WTC11 (cell line): ENCODE results near the gene U2AF2. TPM values are rescaled to one million over a fixed set of nuclear protein-coding genes. Genes with fewer than 3 reads are reported as not detected.

ENCODE experiments used
- ATAC-seq: fragments of 200-7000 bp; cut with Tn5 transposase; 2 replicates; pipeline ENCODE4 v1.10.0; 2021; ENCODE audit warnings: mild to moderate bottlenecking, moderate library complexity
- CTCF ChIA-PET: fragments of 300-600 bp; sonication (Branson Sonifier 250); formaldehyde crosslinking; loops from one replicate; lab custom pipeline; 2021; ENCODE audit warnings: antibody characterized with exemption; lab: Charles Lee
- POLR2A ChIA-PET: fragments of 350-600 bp; sonication (Branson Sonifier 250); formaldehyde crosslinking; loops from one replicate; lab custom pipeline; 2021; ENCODE audit warnings: antibody characterized with exemption; lab: Charles Lee
- DNase-seq: peaks from one replicate; pipeline ENCODE4 v3.0.0; 2021; ENCODE audit warnings: low spot score
- H3K27ac Mint-ChIP-seq: 2 replicates; pipeline ENCODE4 v1.8.0; 2021; ENCODE audit warnings: mixed read lengths
- H3K27me3 Mint-ChIP-seq: 2 replicates; pipeline ENCODE4 v1.8.0; 2021; ENCODE audit warnings: low read depth, mild to moderate bottlenecking, moderate library complexity, mixed read lengths
- H3K36me3 Mint-ChIP-seq: 2 replicates; pipeline ENCODE4 v1.8.0; 2021; ENCODE audit warnings: mixed read lengths
- H3K4me1 Mint-ChIP-seq: 2 replicates; pipeline ENCODE4 v1.8.0; 2022; ENCODE audit warnings: mixed read lengths
- H3K4me3 Mint-ChIP-seq: 2 replicates; pipeline ENCODE4 v1.8.0; 2021; ENCODE audit warnings: mild to moderate bottlenecking, moderate library complexity, mixed read lengths
- H3K9me3 Mint-ChIP-seq: 2 replicates; pipeline ENCODE4 v1.8.0; 2021; ENCODE audit warnings: mixed read lengths
- EMX1 ChIP-seq: fragments of 250-450 bp; sonication (Bioruptor Pico); IDR thresholded peaks from 2 replicates; pipeline ENCODE4 v1.8.0; 2021; ENCODE audit warnings: mild to moderate bottlenecking
- ESRRA ChIP-seq: sonication (generic); formaldehyde crosslinking; IDR thresholded peaks from 2 replicates; pipeline ENCODE4 v1.8.1; 2022; ENCODE audit warnings: mild to moderate bottlenecking, missing genetic modification reagents, borderline replicate concordance
- NR3C1 ChIP-seq: sonication (generic); formaldehyde crosslinking; conservative IDR thresholded peaks from 2 replicates; pipeline ENCODE4 v1.8.1; 2023; ENCODE audit warnings: low read depth, mild to moderate bottlenecking, missing genetic modification reagents
- RORB ChIP-seq: fragments of 250-450 bp; sonication (Bioruptor Pico); IDR thresholded peaks from 2 replicates; pipeline ENCODE4 v1.9.0; 2021; ENCODE audit warnings: mild to moderate bottlenecking
- SMAD3 ChIP-seq: sonication (generic); formaldehyde crosslinking; IDR thresholded peaks from 2 replicates; pipeline ENCODE4 v1.8.0; 2022; ENCODE audit warnings: missing genetic modification reagents, mild to moderate bottlenecking, borderline replicate concordance
- TP53 ChIP-seq: sonication (generic); formaldehyde crosslinking; IDR thresholded peaks from 2 replicates; pipeline ENCODE4 v1.8.1; 2023; ENCODE audit warnings: mild to moderate bottlenecking, missing genetic modification reagents
- ZBTB21 ChIP-seq: sonication (generic); formaldehyde crosslinking; IDR thresholded peaks from 2 replicates; pipeline ENCODE4 v1.8.1; 2023; ENCODE audit warnings: mild to moderate bottlenecking, missing genetic modification reagents, borderline replicate concordance
- ZNF416 ChIP-seq: fragments of 250-450 bp; sonication (Bioruptor Pico); IDR thresholded peaks from 2 replicates; pipeline ENCODE4 v1.9.0; 2021; ENCODE audit warnings: mild to moderate bottlenecking, inconsistent platforms
- ZNF423 ChIP-seq: fragments of 250-450 bp; sonication (Bioruptor Pico); IDR thresholded peaks from 2 replicates; pipeline ENCODE4 v2.1.2; 2022; ENCODE audit warnings: mild to moderate bottlenecking, moderate library complexity
- total RNA-seq: library from RNA; stranded (reverse); gene quantifications from 3 replicates; pipeline ENCODE4 v1.2.3, GENCODE V29; 2021
- TF ChIP-seq, protein P1 (sequence below): sonication (generic); formaldehyde crosslinking; IDR thresholded peaks from 2 replicates; pipeline ENCODE4 v1.8.0; 2022; ENCODE audit warnings: mild to moderate bottlenecking, missing genetic modification reagents
- TF ChIP-seq, protein P2 (sequence below): sonication (generic); formaldehyde crosslinking; conservative IDR thresholded peaks from 2 replicates; pipeline ENCODE4 v1.8.1; 2022; ENCODE audit warnings: mild to moderate bottlenecking, missing genetic modification reagents
- TF ChIP-seq, protein P3 (sequence below): sonication (generic); formaldehyde crosslinking; IDR thresholded peaks from 2 replicates; pipeline ENCODE4 v1.8.0; 2022; ENCODE audit warnings: missing genetic modification reagents
- TF ChIP-seq, protein P4 (sequence below): sonication (generic); formaldehyde crosslinking; IDR thresholded peaks from 2 replicates; pipeline ENCODE4 v1.8.1; 2022; ENCODE audit warnings: low read depth, mild to moderate bottlenecking, moderate library complexity, missing genetic modification reagents, borderline replicate concordance
- TF ChIP-seq, protein P5 (sequence below): sonication (generic); formaldehyde crosslinking; IDR thresholded peaks from 2 replicates; pipeline ENCODE4 v1.8.0; 2023; ENCODE audit warnings: mild to moderate bottlenecking, missing genetic modification reagents
- TF ChIP-seq, protein P6 (sequence below): sonication (generic); formaldehyde crosslinking; IDR thresholded peaks from 2 replicates; pipeline ENCODE4 v1.8.0; 2022; ENCODE audit warnings: mild to moderate bottlenecking, missing genetic modification reagents
- TF ChIP-seq, protein P7 (sequence below): sonication (generic); formaldehyde crosslinking; IDR thresholded peaks from 2 replicates; pipeline ENCODE4 v1.8.0; 2022; ENCODE audit warnings: mild to moderate bottlenecking, missing genetic modification reagents
- TF ChIP-seq, protein P8 (sequence below): sonication (generic); formaldehyde crosslinking; IDR thresholded peaks from 2 replicates; pipeline ENCODE4 v1.8.1; 2022; ENCODE audit warnings: low read depth, missing genetic modification reagents, borderline replicate concordance
- TF ChIP-seq, protein P9 (sequence below): fragments of 250-450 bp; sonication (Bioruptor Pico); IDR thresholded peaks from 2 replicates; pipeline ENCODE4 v1.9.0; 2021; ENCODE audit warnings: mild to moderate bottlenecking
- TF ChIP-seq, protein P10 (sequence below): fragments of 250-450 bp; sonication (Bioruptor Pico); IDR thresholded peaks from 2 replicates; pipeline ENCODE4 v2.1.2; 2022; ENCODE audit warnings: mild to moderate bottlenecking, moderate library complexity
- TF ChIP-seq, protein P11 (sequence below): sonication (generic); formaldehyde crosslinking; IDR thresholded peaks from 2 replicates; pipeline ENCODE4 v1.8.0; 2023; ENCODE audit warnings: missing genetic modification reagents

U2AF2 gene
- total RNA-seq, 1 experiment from 2014 or later, result 302 TPM

DNA sequence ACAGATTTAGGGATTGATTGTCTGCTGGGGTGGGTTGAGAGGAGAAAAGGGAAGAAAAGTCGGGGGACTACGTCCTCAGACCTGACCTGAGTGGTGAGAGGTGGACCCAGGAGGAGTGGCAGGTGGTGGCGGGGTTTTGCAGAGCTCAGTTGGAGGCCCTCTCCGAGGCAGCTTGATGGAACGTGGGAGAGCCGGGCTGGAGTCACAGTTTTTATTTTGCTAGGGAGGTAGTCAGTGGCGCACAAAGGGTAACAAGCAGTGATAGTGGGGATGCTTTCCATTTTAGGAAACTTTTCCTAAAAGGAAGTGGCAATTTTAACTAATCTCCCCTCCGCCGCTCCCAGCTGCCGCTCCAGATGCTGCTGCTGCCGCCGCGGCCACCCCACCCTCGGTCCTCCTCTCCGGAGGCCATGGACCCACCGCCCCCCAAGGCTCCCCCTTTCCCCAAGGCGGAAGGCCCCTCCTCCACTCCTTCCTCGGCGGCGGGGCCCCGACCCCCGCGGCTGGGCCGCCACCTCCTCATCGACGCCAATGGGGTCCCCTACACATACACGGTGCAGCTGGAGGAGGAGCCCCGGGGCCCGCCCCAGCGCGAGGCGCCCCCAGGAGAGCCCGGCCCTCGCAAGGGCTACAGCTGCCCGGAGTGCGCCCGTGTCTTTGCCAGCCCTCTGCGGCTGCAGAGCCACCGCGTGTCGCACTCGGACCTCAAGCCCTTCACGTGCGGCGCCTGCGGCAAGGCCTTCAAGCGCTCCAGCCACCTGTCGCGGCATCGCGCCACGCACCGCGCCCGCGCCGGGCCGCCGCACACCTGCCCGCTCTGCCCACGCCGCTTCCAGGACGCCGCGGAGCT lies 12.5 kb upstream of the U2AF2 start:
- Mint-ChIP-seq H3K36me3 (peaks cover 24% of the 10 kb centered on the region), H3K4me3 (peak overlapping the region; percentile 89), H3K4me1 (peaks cover 26% of the 10 kb centered on the region), H3K27me3 (peaks cover 9% of the 10 kb centered on the region), H3K27ac (peak overlapping the region; percentile 71; the same call in 1 of the 2 replicates), H3K9me3 (peaks cover 4% of the 10 kb centered on the region)
- DNase-seq (peak; percentile 36), ATAC-seq (peak; percentile 2; the same call in 1 of the 2 replicates)
- ChIA-PET POLR2A (interaction anchor here (1.0 kb wide), 1 partner anchor 12 kb away, joined by 3 read pairs; the partner anchor contains the start of gene U2AF2), CTCF (interaction anchor here (1.0 to 2.6 kb wide), 5 partner anchors 10 to 181 kb away, joined by 5 to 12 read pairs (median 11); partner anchors contain the start of gene ISOC2)
- TF ChIP-seq, protein P1, sequence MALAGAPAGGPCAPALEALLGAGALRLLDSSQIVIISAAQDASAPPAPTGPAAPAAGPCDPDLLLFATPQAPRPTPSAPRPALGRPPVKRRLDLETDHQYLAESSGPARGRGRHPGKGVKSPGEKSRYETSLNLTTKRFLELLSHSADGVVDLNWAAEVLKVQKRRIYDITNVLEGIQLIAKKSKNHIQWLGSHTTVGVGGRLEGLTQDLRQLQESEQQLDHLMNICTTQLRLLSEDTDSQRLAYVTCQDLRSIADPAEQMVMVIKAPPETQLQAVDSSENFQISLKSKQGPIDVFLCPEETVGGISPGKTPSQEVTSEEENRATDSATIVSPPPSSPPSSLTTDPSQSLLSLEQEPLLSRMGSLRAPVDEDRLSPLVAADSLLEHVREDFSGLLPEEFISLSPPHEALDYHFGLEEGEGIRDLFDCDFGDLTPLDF, result 0 out of 2 replicates have a peak, but pooled peaks have one; percentile 22
- TF ChIP-seq, protein P2, sequence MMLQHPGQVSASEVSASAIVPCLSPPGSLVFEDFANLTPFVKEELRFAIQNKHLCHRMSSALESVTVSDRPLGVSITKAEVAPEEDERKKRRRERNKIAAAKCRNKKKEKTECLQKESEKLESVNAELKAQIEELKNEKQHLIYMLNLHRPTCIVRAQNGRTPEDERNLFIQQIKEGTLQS (CRISPR knock-in tag), result no peak
- TF ChIP-seq NR3C1 (CRISPR knock-in tag), result no peak
- TF ChIP-seq, protein P3, sequence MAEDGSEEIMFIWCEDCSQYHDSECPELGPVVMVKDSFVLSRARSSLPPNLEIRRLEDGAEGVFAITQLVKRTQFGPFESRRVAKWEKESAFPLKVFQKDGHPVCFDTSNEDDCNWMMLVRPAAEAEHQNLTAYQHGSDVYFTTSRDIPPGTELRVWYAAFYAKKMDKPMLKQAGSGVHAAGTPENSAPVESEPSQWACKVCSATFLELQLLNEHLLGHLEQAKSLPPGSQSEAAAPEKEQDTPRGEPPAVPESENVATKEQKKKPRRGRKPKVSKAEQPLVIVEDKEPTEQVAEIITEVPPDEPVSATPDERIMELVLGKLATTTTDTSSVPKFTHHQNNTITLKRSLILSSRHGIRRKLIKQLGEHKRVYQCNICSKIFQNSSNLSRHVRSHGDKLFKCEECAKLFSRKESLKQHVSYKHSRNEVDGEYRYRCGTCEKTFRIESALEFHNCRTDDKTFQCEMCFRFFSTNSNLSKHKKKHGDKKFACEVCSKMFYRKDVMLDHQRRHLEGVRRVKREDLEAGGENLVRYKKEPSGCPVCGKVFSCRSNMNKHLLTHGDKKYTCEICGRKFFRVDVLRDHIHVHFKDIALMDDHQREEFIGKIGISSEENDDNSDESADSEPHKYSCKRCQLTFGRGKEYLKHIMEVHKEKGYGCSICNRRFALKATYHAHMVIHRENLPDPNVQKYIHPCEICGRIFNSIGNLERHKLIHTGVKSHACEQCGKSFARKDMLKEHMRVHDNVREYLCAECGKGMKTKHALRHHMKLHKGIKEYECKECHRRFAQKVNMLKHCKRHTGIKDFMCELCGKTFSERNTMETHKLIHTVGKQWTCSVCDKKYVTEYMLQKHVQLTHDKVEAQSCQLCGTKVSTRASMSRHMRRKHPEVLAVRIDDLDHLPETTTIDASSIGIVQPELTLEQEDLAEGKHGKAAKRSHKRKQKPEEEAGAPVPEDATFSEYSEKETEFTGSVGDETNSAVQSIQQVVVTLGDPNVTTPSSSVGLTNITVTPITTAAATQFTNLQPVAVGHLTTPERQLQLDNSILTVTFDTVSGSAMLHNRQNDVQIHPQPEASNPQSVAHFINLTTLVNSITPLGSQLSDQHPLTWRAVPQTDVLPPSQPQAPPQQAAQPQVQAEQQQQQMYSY (CRISPR knock-in tag), result no peak
- no peak; the same call in 1 of the 2 replicates for TF ChIP-seq ZNF416 (CRISPR knock-in tag)
- TF ChIP-seq RORB (CRISPR knock-in tag), result no peak
- TF ChIP-seq, protein P4, sequence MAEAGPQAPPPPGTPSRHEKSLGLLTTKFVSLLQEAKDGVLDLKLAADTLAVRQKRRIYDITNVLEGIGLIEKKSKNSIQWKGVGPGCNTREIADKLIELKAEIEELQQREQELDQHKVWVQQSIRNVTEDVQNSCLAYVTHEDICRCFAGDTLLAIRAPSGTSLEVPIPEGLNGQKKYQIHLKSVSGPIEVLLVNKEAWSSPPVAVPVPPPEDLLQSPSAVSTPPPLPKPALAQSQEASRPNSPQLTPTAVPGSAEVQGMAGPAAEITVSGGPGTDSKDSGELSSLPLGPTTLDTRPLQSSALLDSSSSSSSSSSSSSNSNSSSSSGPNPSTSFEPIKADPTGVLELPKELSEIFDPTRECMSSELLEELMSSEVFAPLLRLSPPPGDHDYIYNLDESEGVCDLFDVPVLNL (CRISPR knock-in tag), result peak; percentile 74; the same call in 1 of the 2 replicates
- TF ChIP-seq, protein P5, sequence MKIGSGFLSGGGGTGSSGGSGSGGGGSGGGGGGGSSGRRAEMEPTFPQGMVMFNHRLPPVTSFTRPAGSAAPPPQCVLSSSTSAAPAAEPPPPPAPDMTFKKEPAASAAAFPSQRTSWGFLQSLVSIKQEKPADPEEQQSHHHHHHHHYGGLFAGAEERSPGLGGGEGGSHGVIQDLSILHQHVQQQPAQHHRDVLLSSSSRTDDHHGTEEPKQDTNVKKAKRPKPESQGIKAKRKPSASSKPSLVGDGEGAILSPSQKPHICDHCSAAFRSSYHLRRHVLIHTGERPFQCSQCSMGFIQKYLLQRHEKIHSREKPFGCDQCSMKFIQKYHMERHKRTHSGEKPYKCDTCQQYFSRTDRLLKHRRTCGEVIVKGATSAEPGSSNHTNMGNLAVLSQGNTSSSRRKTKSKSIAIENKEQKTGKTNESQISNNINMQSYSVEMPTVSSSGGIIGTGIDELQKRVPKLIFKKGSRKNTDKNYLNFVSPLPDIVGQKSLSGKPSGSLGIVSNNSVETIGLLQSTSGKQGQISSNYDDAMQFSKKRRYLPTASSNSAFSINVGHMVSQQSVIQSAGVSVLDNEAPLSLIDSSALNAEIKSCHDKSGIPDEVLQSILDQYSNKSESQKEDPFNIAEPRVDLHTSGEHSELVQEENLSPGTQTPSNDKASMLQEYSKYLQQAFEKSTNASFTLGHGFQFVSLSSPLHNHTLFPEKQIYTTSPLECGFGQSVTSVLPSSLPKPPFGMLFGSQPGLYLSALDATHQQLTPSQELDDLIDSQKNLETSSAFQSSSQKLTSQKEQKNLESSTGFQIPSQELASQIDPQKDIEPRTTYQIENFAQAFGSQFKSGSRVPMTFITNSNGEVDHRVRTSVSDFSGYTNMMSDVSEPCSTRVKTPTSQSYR, result 0 out of 2 replicates have a peak, but pooled peaks have one; percentile 35
- no peak for TF ChIP-seq ESRRA (CRISPR knock-in tag)
- TF ChIP-seq ZNF423 (CRISPR knock-in tag), result no peak
- TF ChIP-seq, protein P6, sequence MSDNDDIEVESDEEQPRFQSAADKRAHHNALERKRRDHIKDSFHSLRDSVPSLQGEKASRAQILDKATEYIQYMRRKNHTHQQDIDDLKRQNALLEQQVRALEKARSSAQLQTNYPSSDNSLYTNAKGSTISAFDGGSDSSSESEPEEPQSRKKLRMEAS (CRISPR knock-in tag), result peak; percentile 4; the same call in 1 of the 2 replicates
- TF ChIP-seq, protein P7, sequence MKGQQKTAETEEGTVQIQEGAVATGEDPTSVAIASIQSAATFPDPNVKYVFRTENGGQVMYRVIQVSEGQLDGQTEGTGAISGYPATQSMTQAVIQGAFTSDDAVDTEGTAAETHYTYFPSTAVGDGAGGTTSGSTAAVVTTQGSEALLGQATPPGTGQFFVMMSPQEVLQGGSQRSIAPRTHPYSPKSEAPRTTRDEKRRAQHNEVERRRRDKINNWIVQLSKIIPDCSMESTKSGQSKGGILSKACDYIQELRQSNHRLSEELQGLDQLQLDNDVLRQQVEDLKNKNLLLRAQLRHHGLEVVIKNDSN (CRISPR knock-in tag), result no peak
- TF ChIP-seq, protein P8, sequence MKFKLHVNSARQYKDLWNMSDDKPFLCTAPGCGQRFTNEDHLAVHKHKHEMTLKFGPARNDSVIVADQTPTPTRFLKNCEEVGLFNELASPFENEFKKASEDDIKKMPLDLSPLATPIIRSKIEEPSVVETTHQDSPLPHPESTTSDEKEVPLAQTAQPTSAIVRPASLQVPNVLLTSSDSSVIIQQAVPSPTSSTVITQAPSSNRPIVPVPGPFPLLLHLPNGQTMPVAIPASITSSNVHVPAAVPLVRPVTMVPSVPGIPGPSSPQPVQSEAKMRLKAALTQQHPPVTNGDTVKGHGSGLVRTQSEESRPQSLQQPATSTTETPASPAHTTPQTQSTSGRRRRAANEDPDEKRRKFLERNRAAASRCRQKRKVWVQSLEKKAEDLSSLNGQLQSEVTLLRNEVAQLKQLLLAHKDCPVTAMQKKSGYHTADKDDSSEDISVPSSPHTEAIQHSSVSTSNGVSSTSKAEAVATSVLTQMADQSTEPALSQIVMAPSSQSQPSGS (CRISPR knock-in tag), result no peak
- no peak for TF ChIP-seq EMX1
- TF ChIP-seq, protein P9, sequence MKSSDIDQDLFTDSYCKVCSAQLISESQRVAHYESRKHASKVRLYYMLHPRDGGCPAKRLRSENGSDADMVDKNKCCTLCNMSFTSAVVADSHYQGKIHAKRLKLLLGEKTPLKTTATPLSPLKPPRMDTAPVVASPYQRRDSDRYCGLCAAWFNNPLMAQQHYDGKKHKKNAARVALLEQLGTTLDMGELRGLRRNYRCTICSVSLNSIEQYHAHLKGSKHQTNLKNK, result no peak
- no peak; the same call in 1 of the 2 replicates for TF ChIP-seq TP53 (CRISPR knock-in tag)
- TF ChIP-seq, protein P10, sequence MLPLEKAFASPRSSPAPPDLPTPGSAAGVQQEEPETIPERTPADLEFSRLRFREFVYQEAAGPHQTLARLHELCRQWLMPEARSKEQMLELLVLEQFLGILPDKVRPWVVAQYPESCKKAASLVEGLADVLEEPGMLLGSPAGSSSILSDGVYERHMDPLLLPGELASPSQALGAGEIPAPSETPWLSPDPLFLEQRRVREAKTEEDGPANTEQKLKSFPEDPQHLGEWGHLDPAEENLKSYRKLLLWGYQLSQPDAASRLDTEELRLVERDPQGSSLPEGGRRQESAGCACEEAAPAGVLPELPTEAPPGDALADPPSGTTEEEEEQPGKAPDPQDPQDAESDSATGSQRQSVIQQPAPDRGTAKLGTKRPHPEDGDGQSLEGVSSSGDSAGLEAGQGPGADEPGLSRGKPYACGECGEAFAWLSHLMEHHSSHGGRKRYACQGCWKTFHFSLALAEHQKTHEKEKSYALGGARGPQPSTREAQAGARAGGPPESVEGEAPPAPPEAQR (CRISPR knock-in tag), result no peak
- no peak for TF ChIP-seq SMAD3 (CRISPR knock-in tag)
- TF ChIP-seq, protein P11, sequence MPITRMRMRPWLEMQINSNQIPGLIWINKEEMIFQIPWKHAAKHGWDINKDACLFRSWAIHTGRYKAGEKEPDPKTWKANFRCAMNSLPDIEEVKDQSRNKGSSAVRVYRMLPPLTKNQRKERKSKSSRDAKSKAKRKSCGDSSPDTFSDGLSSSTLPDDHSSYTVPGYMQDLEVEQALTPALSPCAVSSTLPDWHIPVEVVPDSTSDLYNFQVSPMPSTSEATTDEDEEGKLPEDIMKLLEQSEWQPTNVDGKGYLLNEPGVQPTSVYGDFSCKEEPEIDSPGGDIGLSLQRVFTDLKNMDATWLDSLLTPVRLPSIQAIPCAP (CRISPR knock-in tag), result 0 out of 2 replicates have a peak, but pooled peaks have one; percentile 14
- TF ChIP-seq ZBTB21, result no peak
